Endothelial cell of umbilical vein (primary cell): ENCODE measurements around the gene UVRAG. TPM values are rescaled to one million over a fixed set of nuclear protein-coding genes. Genes with fewer than 3 reads are reported as not detected.

ENCODE experiments used
- BruUV-seq: library from RNA; stranded (reverse); fragments of 400-500 nt; replicated peaks from 2 replicates; lab custom pipeline; 2021; lab: Mats Ljungman, UMichigan
- CTCF ChIA-PET: fragments of 300-600, 350-600 bp; sonication (Branson Sonifier 250); formaldehyde crosslinking; loops from one replicate; lab custom pipeline; 2021; ENCODE audit warnings: antibody characterized with exemption, inconsistent platforms; lab: Charles Lee
- POLR2A ChIA-PET: fragments of 300-600, 350-600 bp; sonication (Branson Sonifier 250); formaldehyde crosslinking; loops from one replicate; lab custom pipeline; 2021; ENCODE audit warnings: antibody characterized with exemption, inconsistent platforms; lab: Charles Lee
- DNase-seq: peaks from one replicate; pipeline ENCODE4 v3.0.0-alpha.2; 2011; ENCODE audit warnings: low read depth, low spot score
- FAIRE-seq: peaks from 2 replicates; lab custom pipeline; 2011; peaks lifted over from hg19 to GRCh38; lab: Jason Lieb, UNC
- H2AFZ ChIP-seq: 2 replicates; pipeline ENCODE4 v1.6.0; 2012; ENCODE audit warnings: low read depth, low read length, control low read depth, inconsistent platforms
- H3K27ac ChIP-seq: 2 replicates; pipeline ENCODE4 v1.5.1; 2011; ENCODE audit warnings: low read depth, mild to moderate bottlenecking, control low read depth, low read length, moderate library complexity; ENCODE audit not compliant: insufficient read depth
- H3K27me3 ChIP-seq, 2 experiments: 2 replicates each; pipeline versions ENCODE4 v1.6.0 to v1.6.1; 2011; ENCODE audit warnings: low read length in 2 of 2, mixed read lengths in 1 of 2; ENCODE audit not compliant: control insufficient read depth in 2 of 2, insufficient read depth in 2 of 2
- H3K36me3 ChIP-seq, 2 experiments: 2 replicates in 1 of 2; 3 replicates in 1 of 2; pipeline ENCODE4 v1.5.1; 2011; ENCODE audit warnings: low read length in 2 of 2, mild to moderate bottlenecking in 1 of 2, moderate library complexity in 1 of 2; ENCODE audit not compliant: control insufficient read depth in 2 of 2, insufficient read depth in 2 of 2; ENCODE audit errors: extremely low read depth in 1 of 2
- H3K4me1 ChIP-seq: 3 replicates; pipeline ENCODE4 v1.5.1; 2011; ENCODE audit warnings: mild to moderate bottlenecking, low read length; ENCODE audit not compliant: control insufficient read depth, insufficient read depth; ENCODE audit errors: extremely low read depth
- H3K4me2 ChIP-seq: 2 replicates; pipeline ENCODE4 v1.6.1; 2011; ENCODE audit warnings: low read length, control low read depth, mixed read lengths; ENCODE audit not compliant: insufficient read depth
- H3K4me3 ChIP-seq, 3 experiments: fragments of 200-600 bp in 1 of 3; sonication (generic), shearing (Covaris generic) in 1 of 3; replicated peaks in 1 of 3; 2 replicates each; pipeline ENCODE4 v1.5.1; 2011 to 2016; ENCODE audit warnings: control low read depth in 3 of 3, low read length in 3 of 3, mild to moderate bottlenecking in 2 of 3, inconsistent platforms in 1 of 3, low read depth in 1 of 3, moderate library complexity in 1 of 3; ENCODE audit not compliant: insufficient read depth in 1 of 3
- H3K79me2 ChIP-seq: 2 replicates; pipeline ENCODE4 v1.6.0; 2012; ENCODE audit warnings: low read length, inconsistent platforms; ENCODE audit not compliant: control insufficient read depth, insufficient read depth
- H3K9ac ChIP-seq: replicated peaks from 2 replicates; pipeline ENCODE3; 2011; ENCODE audit warnings: low read length, control low read depth; ENCODE audit not compliant: insufficient read depth; ENCODE audit errors: extremely low read depth
- H3K9me1 ChIP-seq: replicated peaks from 3 replicates; pipeline ENCODE4 v1.6.0; 2011; ENCODE audit warnings: mild to moderate bottlenecking, low read length; ENCODE audit not compliant: control insufficient read depth, insufficient read depth; ENCODE audit errors: extremely low read depth
- H3K9me3 ChIP-seq: replicated peaks from 2 replicates; pipeline ENCODE4 v1.5.1; 2012; ENCODE audit warnings: low read length, inconsistent platforms; ENCODE audit not compliant: control insufficient read depth, insufficient read depth
- H4K20me1 ChIP-seq: replicated peaks from 2 replicates; pipeline ENCODE3; 2011; ENCODE audit warnings: mild to moderate bottlenecking, low read length; ENCODE audit not compliant: control insufficient read depth, insufficient read depth; ENCODE audit errors: extremely low read depth
- CTCF ChIP-seq, 2 donors: IDR thresholded peaks; 1 replicate in 1 of 2; 2 replicates in 1 of 2; pipeline ENCODE4 v1.5.1; 2011; ENCODE audit warnings: low read length in 2 of 2, mild to moderate bottlenecking in 2 of 2, moderate library complexity in 2 of 2, control low read depth in 1 of 2, inconsistent platforms in 1 of 2, low read depth in 1 of 2; ENCODE audit not compliant: insufficient read depth in 1 of 2; ENCODE audit errors: extremely low read depth in 1 of 2
- EZH2 ChIP-seq: IDR thresholded peaks from 2 replicates; pipeline ENCODE4 v1.6.1; 2012; ENCODE audit warnings: borderline replicate concordance, low read depth, mild to moderate bottlenecking, moderate library complexity, low read length, inconsistent platforms; ENCODE audit not compliant: severe bottlenecking
- FOS ChIP-seq: IDR thresholded peaks from 2 replicates; pipeline ENCODE4 v1.6.1; 2011; ENCODE audit warnings: mild to moderate bottlenecking, low read length, moderate library complexity, borderline replicate concordance; ENCODE audit not compliant: insufficient read depth
- GATA2 ChIP-seq: IDR thresholded peaks from 2 replicates; pipeline ENCODE4 v1.7.0; 2011; ENCODE audit warnings: low read depth, mild to moderate bottlenecking, moderate library complexity, mixed read lengths, low read length; ENCODE audit not compliant: insufficient read length, insufficient read depth
- JUN ChIP-seq: IDR thresholded peaks from 2 replicates; pipeline ENCODE4 v1.6.1; 2011; ENCODE audit warnings: borderline replicate concordance, low read depth; ENCODE audit not compliant: insufficient read length, insufficient read depth
- MAX ChIP-seq: IDR thresholded peaks from 2 replicates; pipeline ENCODE4 v1.6.1; 2011; ENCODE audit not compliant: insufficient read depth, insufficient read length
- MYC ChIP-seq: IDR thresholded peaks from one replicate; pipeline ENCODE4 v1.6.1; 2011; ENCODE audit warnings: mild to moderate bottlenecking, low read depth, low read length
- POLR2A ChIP-seq: IDR thresholded peaks from 2 replicates; pipeline ENCODE4 v1.6.1; 2012; ENCODE audit warnings: low read depth, mild to moderate bottlenecking, control low read depth, low read length
- POLR2AphosphoS5 ChIP-seq: IDR thresholded peaks from 2 replicates; pipeline ENCODE4 v1.6.1; 2012; ENCODE audit warnings: low read depth, mild to moderate bottlenecking, control low read depth, low read length, moderate library complexity; ENCODE audit not compliant: insufficient read depth
- dilution Hi-C: fragments of 300-500 bp; cut with MboI; formaldehyde crosslinking; loops from one replicate; pipeline ENCODE4 v1.15.0; 2019; ENCODE audit warnings: low sequenced_read_pairs; ENCODE audit not compliant: extremely low pct_ligation_motif_present
- intact Hi-C: fragments of 100-400 bp; cut with micrococcal nuclease; formaldehyde crosslinking; loops from one replicate; pipeline ENCODE4 v1.10.0; 2022
- polyA plus RNA-seq, 4 experiments: library from polyadenylated mRNA; depleted of rRNA in 3 of 4; stranded (reverse) in 3 of 4; unstranded in 1 of 4; fragments of >200 nt; gene quantifications; 2 replicates each; pipeline versions ENCODE4 v1.2.1 to v1.2.3, GENCODE V29; 2011 to 2012; ENCODE audit warnings: missing spikeins in 1 of 4
- total RNA-seq: library from RNA; stranded (reverse); gene quantifications from 2 replicates; pipeline ENCODE4 v1.2.3, GENCODE V29; 2021

UVRAG gene
- total and polyA plus RNA-seq, 2 donors (not counting 3 experiments of a cell fraction or from before 2014, with no cell fraction given) = 21.2 to 65.6 TPM

- ChIA-PET POLR2A (no interaction called here), CTCF (interaction anchor here (0.9 to 3.5 kb wide), 6 partner anchors 8 to 249 kb away, joined by 3 to 21 read pairs (median 6); no protein-coding TSS in a partner anchor)
- Histone ChIP-seq H3K27me3 (no peaks in the 10 kb centered on the region), H3K9me3 (no peaks in the 10 kb centered on the region), H3K9me1 (no peaks in the 10 kb centered on the region), H3K4me1 (peaks cover 2% of the 10 kb centered on the region), H3K36me3 (peaks cover 4 to 7% of the 10 kb centered on the region in 2 experiments), H3K9ac (no peak overlapping the region), H3K79me2 (no peaks in the 10 kb centered on the region), H3K27ac (no peak overlapping the region), H4K20me1 (no peaks in the 10 kb centered on the region), H2AFZ (no peak overlapping the region), H3K4me3 (no peak overlapping the region), H3K4me2 (no peak overlapping the region)
- BruUV-seq = no TSS peak
- dilution Hi-C loops = no loop called here
- no peak for DNase-seq
- intact Hi-C loops = no loop called here
- no peak for TF ChIP-seq MAX
- no peak for TF ChIP-seq MYC
- TF ChIP-seq POLR2A = no peak
- TF ChIP-seq POLR2AphosphoS5 = no peak
- no peak for TF ChIP-seq JUN
- no peak for TF ChIP-seq EZH2
- no peak for TF ChIP-seq GATA2
- no peak for TF ChIP-seq FOS
- TF ChIP-seq CTCF (IDR thresholded peaks at IDR 0.05; ENCODE audit: extremely low read depth in 1 of 2, insufficient read depth in 1 of 2, low read depth in 1 of 2, low read length in 2 of 2) = no peak
- no peak for FAIRE-seq
Observed at GRCh38 chr11:76135491-76135890, 320.5 kb downstream of the UVRAG start.
